Measurements from ENCODE around the gene REP15.
A peak's percentile ranks its signal among the peaks of the same experiment; 100 is the strongest.
"Not testable (repeated sequence)": the region's sequence is repeated elsewhere in the genome, so short reads cannot be mapped to it uniquely, and the experiment has no call there.

REP15 gene

GRCh38 chr12:27696293-27696652, at the start of gene REP15:
TSS of gene REP15 (plus strand) at chr12:27696447. CDS start at chr12:27696563, 116 bp downstream.
- DNase-seq, result no peak

GRCh38 chr12:27650011-27650410, 46.2 kb upstream of the REP15 start:
- no peak for DNase-seq

- DNase-seq, result no peak
Measured at GRCh38 chr12:27651201-27651600, 45.0 kb upstream of the REP15 start.

GRCh38 chr12:27652174-27652763, 44.0 kb upstream of the REP15 start:
- DNase-seq, result peak; percentile 10

- no peak for DNase-seq
Measured at GRCh38 chr12:27653661-27654060, 42.6 kb upstream of the REP15 start.

- DNase-seq, result not testable (repeated sequence)
Measured at GRCh38 chr12:27655476-27655875, 40.8 kb upstream of the REP15 start.

GRCh38 chr12:27657296-27657695, 39.0 kb upstream of the REP15 start:
- no peak for DNase-seq

GRCh38 chr12:27665704-27666103, 30.5 kb upstream of the REP15 start:
- no peak for DNase-seq

GRCh38 chr12:27666510-27666909, 29.7 kb upstream of the REP15 start:
- DNase-seq, result no peak

GRCh38 chr12:27667540-27667939, 28.7 kb upstream of the REP15 start:
- no peak for DNase-seq

GRCh38 chr12:27672051-27672450, 24.2 kb upstream of the REP15 start:
- DNase-seq, result no peak

GRCh38 chr12:27672643-27673042, 23.6 kb upstream of the REP15 start:
- DNase-seq, result no peak

GRCh38 chr12:27673101-27673718, 23.0 kb upstream of the REP15 start:
- no peak for DNase-seq

- no peak for DNase-seq
Measured at GRCh38 chr12:27674989-27675388, 21.3 kb upstream of the REP15 start.

GRCh38 chr12:27680619-27681018, 15.6 kb upstream of the REP15 start:
- no peak for DNase-seq

- DNase-seq, result no peak
Measured at GRCh38 chr12:27682534-27682933, 13.7 kb upstream of the REP15 start.

- no peak for DNase-seq
Measured at GRCh38 chr12:27685274-27685673, 11.0 kb upstream of the REP15 start.

- DNase-seq, result no peak
Measured at GRCh38 chr12:27686147-27686546, 10.1 kb upstream of the REP15 start.

- DNase-seq, result no peak
Measured at GRCh38 chr12:27688671-27689070, 7.6 kb upstream of the REP15 start.

- DNase-seq, result no peak
Measured at GRCh38 chr12:27689558-27690180, 6.6 kb upstream of the REP15 start.

- no peak for DNase-seq
Measured at GRCh38 chr12:27693403-27693802, 2.8 kb upstream of the REP15 start.

- DNase-seq, result no peak
Measured at GRCh38 chr12:27695556-27696292, 523 bp upstream of the REP15 start.

- DNase-seq, result no peak
Measured at GRCh38 chr12:27696864-27697564, 767 bp downstream of the REP15 start.
